SKM-1 (cell line): Measurements from ENCODE around the gene LONP1.
"Not testable (repeated sequence)": the region's sequence is repeated elsewhere in the genome, so short reads cannot be mapped to it uniquely, and the experiment has no call there.

Experiments used
- DNase-seq: peaks from one replicate; lab custom pipeline; 2025; ENCODE audit not compliant: unreplicated experiment; lab: John Stamatoyannopoulos, UW

Gene LONP1

GRCh38 chr19:5693195-5694166, 26.5 kb downstream of the LONP1 start:
- DNase-seq = no peak

- DNase-seq = no peak
Measured at GRCh38 chr19:5692723-5693194, 27.2 kb downstream of the LONP1 start.

- no peak for DNase-seq
Measured at GRCh38 chr19:5691822-5692722, 27.9 kb downstream of the LONP1 start.

- DNase-seq = no peak
Measured at GRCh38 chr19:5690955-5691821, 28.8 kb downstream of the LONP1 start.

- peak; percentile 96 for DNase-seq
Measured at GRCh38 chr19:5690125-5690954, 29.6 kb downstream of the LONP1 start, which contains the start of gene RPL36. RPL36 (plus strand) TSS chr19:5690295; CDS start chr19:5690508, 213 bp downstream.

GRCh38 chr19:5688262-5688881, 31.6 kb downstream of the LONP1 start:
- not testable (repeated sequence) for DNase-seq

GRCh38 chr19:5687360-5688198, 32.4 kb downstream of the LONP1 start:
- DNase-seq = no peak

GRCh38 chr19:5686647-5687359, 33.1 kb downstream of the LONP1 start:
- peak; percentile 88 for DNase-seq

GRCh38 chr19:5686326-5686646, 33.7 kb downstream of the LONP1 start:
- DNase-seq = no peak

- DNase-seq = no peak
Measured at GRCh38 chr19:5684694-5685430, 35.1 kb downstream of the LONP1 start.

GRCh38 chr19:5683177-5683886, 36.6 kb downstream of the LONP1 start:
- no peak for DNase-seq

- no peak for DNase-seq
Measured at GRCh38 chr19:5682107-5682482, 37.9 kb downstream of the LONP1 start.

GRCh38 chr19:5681391-5682106, 38.4 kb downstream of the LONP1 start:
- DNase-seq = no peak

GRCh38 chr19:5680437-5681368, 39.2 kb downstream of the LONP1 start, which contains the start of the genes HSD11B1L and MICOS13:
HSD11B1L (plus strand) TSS chr19:5681027; CDS start chr19:5684833, 3,806 bp downstream.
MICOS13 (minus strand) TSS chr19:5680516; CDS start chr19:5680486, 30 bp downstream.
- DNase-seq = peak; percentile 96

- DNase-seq = no peak
Measured at GRCh38 chr19:5680084-5680436, 39.9 kb downstream of the LONP1 start.
